NCI-H2196 (cell line): ENCODE results near the gene MADD.
A peak's percentile ranks its signal among the peaks of the same experiment; 100 is the strongest.

Experiments used
- DNase-seq: peaks from one replicate; lab custom pipeline; 2025; ENCODE audit not compliant: unreplicated experiment; lab: John Stamatoyannopoulos, UW

MADD gene

DNA sequence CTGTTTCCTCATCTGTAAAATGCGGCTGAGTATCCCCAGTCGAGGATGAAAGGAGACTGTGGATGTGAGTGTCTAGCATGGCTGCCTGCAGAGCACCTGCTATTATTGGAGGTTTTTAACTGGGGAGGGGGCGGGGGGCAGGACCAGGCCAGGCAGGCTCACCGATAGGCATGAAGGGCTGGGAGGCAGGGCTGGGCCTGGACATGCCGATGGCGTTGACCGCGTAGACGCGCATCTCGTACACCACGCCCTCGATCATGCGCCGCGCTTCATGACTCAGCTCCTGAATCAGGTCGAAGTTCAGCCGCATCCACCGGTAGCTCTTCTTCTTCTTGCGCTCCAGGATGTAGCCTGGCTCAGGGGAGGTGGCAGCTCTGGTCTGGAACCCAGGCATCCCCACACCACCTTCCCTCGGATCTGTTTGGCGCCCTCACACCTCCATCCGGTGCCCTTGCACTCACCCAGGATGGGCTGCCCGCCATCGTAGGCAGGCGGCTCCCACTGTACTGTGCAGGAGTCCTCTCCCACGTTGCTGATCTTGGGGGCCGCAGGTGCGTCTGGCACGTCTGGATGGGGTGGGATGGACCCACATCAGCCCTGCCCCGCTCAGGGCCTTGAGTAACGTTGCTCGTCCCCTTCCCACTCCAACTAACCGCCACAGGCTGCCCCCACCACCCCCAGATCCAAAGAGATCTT, 67.4 kb downstream of the MADD start:
- no peak for DNase-seq

DNA sequence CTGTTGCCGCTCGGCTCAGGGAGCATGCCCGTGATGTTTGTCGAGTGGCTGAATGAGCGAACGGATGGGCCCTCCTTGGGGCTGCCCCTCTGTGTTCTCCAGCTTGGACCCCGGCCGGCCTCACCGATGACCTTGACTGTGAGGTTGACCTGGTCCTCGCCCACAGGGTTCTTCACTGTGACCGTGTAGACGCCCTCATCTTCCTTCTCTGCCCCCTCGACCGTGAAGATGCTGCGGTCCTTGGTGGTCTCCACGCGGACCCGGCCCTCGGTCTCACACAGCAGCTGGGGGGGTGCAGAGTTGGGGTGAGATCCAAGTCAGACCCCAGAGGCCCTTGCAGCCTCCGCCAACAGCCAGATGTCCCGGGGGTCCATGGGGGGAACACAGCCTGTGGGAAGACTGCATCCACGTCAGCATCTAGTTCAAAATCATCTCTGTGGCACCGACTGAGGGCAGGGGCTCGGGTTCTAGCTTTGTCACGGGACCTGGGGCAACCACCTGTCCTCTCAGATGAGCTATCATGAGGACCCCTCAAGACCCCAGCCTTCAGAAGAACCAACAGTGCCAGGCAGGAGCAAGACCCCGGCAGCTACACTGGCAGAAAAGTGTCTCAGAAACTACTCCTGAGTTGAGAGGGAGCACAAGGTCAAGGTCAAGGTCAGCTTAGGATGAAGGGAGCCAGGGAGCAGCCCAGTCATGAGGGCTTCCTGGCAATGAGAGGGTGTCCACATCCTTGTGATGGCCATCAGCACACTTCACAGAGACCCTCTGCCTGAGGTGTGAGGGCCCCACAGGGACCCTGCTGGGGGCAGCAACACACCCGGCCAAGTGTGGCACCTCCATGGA, 68.7 kb downstream of the MADD start:
- no peak for DNase-seq

DNA sequence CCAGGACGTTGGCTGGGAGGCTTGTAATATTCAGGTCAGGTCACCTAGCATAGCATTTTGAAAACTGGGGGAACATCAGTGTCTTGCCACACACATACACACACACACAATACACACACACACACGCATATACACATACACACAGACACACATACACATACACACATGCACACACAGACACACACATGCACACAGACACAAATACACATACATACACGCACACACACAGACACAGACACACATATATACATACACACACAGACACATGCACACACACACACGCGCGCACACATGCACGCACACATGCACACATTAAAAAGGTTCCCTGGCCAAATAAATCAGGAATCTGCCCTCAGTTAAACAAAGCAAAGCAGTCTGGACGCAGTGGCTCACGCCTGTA, 70.1 kb downstream of the MADD start:
- DNase-seq = no peak

DNA sequence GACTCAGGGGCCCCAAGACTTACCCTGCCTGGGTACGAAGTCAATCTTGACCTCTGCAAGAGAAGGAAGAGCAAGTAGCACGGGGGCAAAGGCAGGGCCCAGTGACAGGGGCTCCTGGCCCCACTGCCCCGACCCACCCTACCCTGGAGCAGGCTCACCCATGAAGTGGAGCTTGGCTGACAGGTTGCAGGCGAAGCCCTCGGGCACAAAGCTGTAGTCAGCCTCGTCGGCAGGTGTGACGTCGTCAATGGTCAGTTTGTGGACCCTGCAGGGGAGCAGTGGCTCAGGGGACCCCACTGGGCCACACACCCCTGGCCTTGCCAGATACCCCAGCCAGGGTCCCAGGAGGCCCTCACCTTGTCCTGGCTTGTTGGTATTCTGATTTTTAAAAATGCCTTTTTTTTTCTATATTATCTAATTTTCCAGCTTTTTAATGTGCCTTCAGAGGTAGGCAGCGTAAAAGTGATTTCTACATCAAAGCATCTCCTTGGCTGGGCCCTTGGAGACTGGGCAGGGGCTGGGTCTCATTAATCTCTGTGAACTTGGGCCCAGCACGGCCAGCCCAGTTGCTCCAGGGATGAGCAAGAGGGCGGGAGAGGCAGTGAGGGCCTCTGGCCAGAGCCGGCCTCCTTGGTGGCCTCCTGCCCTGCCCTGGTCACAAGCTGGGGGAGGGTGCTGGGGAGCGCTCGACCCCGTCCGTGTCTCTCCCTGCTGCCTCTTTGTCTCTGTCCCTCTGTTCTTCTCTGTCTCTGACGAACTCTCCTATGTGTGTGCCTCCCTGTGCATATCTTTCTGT, 71.2 kb downstream of the MADD start:
- DNase-seq = no peak

DNA sequence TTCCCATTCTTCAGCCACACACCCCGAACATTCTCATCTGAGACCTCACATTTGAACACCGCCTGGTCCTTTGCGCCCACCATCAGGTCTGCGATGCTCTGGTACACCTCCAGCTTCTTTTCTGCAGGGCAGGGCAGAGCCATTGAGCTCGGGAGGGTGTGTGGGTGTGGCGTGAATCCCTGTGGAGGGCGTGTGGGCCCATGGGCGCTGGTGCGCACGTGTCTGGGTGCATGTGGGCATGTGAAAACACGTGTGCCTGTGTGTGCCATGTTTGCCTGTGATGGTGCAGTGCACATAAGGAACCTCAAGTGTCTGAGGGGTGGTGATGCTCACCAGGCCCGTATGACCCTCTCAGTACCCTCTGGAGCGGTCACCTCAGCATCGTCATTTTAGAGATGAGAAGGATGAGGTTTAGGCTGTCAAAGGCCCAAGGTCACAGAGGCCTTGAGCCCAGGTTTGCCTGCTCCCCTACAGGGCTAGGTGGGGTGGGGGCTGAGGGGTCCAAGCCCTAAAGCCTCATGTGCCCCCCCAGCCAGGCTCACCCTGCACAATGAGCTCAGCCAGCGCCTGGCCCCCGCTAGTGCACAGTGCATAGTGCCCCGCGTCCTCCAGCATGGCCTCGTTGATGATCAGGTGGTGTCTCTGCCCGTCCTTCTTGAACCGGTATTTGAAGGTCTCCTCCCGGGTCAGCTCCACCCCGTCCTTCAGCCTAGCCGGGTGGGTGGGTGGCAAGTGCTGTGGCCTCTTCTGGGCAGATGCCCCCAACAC, 72.3 kb downstream of the MADD start:
- no peak for DNase-seq

DNA sequence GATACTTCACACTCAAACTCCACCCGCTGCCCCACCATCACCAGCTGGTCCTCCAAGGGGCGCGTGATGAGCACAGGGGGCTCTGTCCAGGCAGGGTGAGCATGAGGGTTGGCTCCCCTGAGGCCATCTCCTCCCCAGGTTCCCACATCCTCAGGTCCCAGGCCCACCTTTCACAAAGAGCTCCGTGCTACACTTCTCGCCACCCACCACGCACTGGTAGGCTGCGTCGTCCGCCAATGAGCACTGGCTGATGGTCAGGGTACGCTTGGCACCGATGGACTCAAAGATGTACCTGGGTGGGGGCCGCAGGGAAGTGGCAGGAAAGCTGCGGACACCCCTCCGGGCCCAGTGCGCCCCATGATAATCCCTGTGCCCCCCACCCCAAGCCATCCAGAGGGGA, 72.9 kb downstream of the MADD start:
- DNase-seq = no peak

DNA sequence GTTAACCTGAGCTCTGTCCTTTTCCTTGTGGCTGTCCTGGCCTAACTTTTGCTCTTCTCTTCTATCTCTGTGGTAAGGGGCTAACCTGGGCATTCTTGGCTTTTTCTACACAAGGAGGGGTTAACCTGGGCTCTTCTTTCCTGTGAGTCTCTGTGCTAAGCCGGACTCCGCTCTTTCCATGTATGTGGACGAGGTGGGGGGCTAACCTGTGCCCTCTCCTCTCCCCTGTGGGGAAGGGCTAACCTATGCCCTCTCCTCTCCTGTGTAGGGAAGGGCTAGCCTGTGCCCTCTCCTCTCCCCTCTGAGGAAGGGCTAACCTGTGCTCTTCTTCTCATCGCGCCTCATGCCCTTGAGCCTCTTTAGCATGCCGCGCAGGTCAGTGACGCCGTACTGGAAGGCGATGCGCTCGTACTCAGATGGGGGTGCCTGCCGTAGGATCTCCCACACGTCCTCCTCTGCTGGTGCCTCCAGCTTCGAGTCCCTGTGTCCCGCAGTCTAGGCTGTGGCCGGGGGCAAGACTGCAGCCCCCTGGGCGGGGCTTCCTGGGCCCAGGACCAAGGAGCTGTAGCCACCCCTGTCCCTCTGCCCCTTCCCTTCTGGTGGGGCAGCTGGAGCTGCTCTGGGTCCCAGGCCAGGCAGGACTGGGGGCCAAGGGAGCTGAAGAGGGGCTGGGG, 76.1 kb downstream of the MADD start:
- no peak for DNase-seq

DNA sequence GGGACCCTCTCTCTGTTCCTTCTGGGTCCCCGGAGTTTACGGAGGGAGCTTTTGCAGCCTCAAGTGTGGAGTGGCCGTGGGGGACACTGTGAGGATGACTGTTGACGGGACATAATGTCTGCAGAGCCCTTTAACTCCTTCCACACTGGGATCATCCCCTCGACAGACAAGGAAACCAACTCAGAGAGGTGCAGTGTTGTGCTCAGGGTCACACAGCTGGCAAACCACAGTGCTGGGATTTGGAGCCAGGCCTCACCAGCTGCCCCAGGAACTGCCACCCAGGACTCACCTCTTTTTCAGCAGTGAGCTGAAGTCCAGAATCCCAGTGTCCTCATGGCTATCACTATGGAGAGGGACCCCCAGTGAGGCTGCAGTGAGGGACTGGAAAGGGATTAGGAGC, 77.2 kb downstream of the MADD start:
- no peak for DNase-seq

DNA sequence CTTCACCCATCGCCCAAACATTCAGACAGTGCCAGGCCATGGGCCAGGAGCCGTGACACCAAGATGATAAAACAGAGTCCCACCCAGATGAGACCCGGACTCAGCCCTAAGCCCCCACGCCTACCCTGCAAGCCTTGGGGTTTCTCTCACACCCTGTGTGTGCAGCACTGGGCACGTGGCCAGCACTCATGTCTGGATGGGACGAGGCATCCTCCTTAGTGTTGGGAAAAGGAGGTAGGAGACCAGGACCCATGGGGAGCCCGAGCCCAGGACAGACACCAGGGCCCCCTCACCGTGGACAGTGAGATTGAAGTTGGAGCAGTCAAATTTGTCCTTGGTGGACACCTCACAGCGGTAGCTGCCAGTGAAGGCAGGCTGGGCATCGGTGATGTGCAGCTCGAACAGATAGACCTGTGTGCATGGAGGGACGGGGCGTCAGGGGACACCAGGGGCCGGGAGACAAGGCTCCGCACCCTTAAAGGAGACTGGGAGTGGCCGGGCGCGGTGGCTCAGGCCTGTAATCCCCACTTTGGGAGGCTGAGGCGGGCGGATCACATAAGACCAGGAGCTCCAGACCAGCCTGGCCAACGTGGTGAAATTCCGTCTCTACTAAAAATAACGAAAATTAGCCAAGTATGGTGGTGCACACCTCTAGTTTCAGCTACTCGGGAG, 78.3 kb downstream of the MADD start:
- DNase-seq = no peak

DNA sequence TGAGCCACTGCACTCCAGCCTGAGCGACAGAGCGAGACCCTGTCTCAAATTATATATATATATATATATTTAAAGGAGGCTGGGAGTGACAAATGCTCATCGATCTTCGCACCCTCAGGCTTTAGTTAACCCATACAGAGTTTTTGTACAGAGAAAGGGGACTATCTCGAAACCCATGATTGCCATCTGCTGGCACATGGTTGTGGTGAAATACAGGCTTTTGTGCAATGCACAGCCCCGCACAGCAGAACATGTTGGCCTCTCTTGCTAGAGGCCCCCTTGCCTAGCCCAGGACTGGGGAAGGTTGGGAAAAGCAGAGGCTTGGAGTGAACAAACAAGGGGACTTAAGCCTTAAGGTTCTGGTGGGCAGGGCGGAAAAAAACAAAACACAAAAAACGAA, 78.9 kb downstream of the MADD start:
- peak; percentile 52 for DNase-seq

DNA sequence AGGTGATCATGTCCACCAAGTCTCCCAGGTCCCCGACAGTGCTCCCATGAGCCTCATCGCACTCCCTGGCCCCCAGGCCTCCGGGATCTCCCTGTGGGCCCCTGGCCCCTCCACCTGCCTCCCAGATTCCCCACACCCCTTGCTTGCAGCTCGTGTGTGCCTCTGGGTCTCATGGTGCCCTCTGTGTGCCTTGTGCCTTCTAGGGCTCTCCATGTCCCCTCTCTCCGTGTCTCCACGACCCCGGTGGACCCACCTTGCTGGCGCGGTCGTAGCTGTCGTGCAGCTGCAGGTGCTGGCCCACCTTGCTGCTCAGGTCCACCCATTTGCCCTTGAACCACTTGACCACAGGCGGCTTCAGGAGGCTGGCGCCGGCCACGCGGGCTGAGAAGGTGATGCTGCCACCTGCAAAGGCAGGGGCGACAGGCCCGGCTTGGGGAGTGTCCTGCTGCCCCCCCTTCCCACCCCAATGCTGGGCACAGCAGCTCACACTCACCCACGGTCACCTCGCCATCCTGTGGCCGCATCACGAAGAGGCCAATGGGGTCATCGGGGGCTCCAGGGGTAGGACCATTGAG, 79.7 kb downstream of the MADD start:
- DNase-seq = no peak

DNA sequence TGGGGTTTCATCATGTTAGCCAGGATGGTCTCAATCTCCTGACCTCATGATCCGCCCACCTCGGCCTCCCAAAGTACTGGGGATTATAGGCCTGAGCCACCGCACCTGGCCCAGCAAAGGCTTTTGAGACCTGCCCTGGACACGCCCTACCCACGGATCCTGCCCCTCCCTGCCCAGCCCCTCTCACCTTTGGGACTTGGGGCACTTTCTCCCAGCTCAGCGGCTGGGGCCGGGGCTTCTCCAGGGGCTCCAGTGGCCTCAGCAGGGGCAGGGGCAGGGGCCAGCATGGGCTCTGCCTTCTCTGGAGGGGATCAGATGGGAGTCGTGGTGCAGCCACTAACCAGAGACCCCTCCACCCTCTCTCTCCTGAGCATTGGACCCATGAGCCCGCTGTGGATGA, 80.4 kb downstream of the MADD start:
- no peak for DNase-seq

DNA sequence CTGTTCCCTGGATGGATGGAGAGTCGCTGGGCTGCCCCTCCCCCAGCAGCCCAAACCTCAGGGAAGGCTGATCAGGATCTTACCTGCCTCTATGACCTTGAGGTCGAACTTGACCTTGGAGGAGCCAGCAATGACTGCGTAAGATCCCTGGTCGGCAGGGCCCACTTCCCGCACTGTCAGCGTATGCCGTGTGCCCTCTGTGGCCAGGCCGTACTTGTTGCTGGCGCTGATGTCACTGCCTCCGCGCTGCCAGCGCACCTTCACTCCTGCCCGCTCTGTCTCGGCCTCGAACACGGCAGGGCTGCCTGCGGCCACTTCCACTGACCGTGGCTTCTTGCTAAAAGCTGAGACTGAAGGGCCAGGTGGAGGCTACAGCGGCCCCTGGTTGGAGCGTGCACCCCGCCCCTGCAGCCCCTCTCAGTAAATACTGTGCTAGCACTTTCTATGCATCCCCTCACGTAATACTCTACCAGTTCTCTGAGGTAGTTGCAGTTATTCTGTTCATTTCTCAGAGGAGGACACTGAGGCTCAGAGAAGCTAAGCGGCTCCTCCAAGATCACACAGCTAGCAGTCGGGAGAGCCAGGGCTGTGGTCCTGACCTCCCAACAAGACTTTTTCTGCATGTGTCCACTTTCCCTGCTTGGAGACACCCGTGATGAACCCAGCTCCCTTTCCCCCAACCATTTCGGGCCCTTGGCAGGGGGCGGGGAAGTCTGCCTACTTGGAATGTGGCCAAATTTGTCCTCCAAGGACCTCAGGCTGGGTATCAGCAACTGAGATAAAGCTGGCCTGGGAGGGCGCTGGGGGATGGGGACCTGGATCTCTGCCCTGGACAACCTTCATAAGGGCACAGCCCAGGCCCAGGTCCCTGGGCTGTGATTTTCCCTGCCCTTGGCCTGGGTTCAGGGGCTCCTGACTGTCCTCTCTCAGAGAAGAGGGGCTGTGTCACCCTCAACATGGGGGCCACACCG, 81.5 kb downstream of the MADD start:
- no peak for DNase-seq

DNA sequence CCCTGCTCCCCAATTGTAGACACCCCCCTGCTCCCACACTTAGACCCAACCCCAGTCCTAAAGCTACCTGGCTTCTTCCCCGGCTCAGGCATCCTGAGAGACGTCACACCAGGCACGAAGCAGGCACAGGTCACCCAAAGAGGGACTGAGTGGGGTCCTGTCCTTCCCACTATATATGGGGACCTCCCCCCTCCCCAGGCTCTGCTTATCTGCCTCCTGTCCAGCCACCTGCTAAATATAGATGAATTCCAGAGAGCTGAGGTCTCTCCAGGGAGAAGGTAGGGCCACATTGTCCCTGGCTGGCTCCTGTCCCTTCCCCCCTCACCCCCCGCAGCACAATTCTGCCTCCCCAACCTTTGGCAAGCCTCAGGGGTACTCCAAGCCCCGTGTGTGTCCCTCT, 82.6 kb downstream of the MADD start, which contains the start of gene MYBPC3:
MYBPC3 (minus strand) TSS at position 147 of the 400 bp plus-strand sequence; CDS start at position 92, 55 bp downstream.
- DNase-seq = no peak

DNA sequence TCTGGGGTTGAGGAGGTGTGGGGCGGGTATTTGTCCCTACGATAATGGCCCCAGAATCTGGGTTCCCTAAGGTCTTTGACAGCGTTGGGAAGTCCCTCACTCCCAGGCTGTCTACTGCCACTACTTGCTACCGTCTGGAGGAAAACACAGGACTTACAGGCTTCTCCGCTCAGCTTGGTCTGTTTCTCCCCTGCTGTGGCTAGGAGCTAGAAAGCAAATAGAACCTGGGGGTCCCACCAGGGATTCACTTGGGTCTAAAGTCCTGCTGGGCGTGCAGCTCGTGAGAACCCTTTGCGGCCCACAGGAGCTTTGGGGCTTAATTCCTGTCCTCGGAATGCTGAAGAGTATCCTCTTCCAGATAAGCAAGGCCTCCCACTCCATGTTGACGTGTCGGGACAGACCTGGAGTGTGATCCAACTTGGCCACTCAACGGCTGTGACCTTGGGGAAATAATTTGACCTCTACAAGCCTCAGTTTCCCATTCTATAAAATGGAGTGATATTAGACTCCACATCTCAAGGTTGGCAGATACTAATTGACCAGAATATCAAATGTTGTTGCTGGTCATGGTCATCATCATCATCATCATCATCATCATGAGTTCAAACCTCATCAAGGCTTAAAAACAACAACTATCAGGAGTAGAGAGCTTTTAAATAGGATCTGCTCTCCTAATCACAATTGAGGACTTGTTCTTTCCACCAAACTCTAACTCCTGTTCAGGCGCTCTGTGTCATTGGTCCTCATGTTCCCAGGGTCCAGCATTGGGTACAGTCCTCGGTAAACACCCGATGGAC, 84.2 kb downstream of the MADD start:
- DNase-seq = no peak

DNA sequence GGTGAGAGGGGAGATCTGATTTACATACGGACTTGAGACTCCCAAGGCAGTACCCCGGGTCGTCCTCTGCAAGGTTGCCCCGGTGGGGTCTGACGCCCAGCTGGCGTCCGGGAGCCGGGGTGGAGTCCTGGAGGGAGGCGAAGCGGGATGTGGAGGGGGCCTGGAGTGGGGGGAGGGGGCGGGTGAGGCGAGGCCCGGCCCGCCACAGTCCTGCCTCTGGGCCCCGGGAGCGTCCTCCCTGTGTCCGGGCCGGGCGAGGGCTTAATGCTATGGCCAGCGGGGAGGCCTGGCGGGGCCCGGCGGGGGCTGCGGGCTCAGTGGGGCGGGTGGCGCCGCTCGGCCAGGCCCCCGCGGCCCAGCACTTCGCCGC, 85.0 kb downstream of the MADD start:
- no peak for DNase-seq

DNA sequence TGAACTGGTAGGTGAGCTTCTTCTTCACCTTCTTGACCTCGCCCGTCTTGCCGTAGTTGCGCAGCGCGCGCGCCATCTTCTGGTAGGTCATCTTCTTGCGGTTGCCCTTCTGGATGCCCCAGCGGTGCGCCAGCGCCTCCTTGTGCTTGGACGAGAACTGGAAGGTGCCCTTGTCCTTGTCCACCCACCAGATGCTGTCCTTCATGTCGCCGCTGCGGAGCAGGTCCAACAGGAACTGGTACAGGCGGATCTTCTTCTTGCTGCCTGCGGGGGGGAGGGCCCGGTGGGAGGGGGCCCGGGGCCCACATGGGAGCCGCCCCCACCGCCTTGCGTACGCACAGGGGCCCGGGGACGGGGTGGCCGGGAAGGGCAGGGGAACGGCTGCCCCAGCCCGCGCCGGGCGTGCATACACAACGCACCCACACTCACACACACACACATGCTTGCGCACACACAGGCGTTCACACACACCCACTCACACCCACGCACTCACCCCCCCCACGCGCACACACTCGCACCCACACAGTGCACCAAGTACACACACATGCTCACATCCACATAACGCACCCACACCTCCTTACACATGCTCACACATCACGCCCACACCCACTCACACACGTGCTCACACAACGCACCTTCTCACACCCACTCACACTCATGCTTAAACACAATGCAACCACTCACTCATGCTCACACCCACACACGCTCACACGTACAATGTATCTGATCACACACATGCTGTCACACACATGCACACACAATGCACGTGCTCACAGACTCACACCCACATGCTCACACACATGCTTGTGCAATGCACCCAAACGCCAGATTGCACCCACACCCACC, 85.6 kb downstream of the MADD start:
- peak; percentile 96 for DNase-seq
